GM18499 (cell line): ENCODE results near the gene LRRC18.

Source experiments
- ATAC-seq: cut with Tn5 transposase; IDR thresholded peaks from one replicate; pipeline ENCODE4 v1.9.1; 2021; ENCODE audit warnings: moderate number of reproducible peaks; ENCODE audit not compliant: insufficient read depth, unreplicated experiment

Gene LRRC18

DNA sequence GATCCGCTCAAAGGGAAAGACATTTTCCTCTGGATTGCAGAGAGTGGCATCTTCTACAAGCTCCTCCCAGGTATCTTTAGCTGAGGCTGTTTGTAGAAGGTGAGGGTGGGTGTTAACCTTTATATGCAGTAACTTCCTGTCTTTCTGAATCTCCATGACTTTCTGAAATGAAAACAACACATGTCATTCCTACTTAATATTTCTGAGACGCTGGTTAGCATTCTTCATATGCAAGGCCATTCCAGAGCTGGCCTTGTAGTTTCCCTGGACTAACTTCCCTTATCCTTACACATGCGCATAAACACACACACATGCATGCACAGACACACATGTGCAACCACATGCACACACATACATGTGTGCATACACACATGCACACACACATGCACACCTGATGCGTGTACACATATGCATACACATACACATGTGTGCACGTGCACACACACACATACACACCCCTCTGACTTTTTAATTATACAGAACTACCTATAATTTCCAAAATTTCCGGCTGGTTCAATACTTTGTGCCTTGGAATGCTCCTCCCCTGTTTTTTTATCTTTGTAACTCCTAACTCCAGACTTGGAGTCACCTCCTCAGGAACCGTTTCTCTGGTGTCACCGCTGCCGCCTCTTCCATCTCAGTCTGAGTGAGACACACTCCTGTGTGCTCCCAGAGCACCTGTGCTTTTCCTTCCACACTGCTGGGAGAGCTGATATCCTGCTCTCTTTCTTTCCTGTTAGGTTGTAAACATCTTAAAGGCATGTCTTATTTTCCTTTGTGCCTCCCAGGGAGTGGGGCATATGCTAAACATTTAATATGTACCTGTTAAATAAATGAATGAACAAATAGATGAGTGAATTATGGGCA is 55.2 kb downstream of the LRRC18 start:
- ATAC-seq, result no peak

GRCh38 chr10:48883701-48884100 is 55.9 kb downstream of the LRRC18 start:
- no peak for ATAC-seq

DNA sequence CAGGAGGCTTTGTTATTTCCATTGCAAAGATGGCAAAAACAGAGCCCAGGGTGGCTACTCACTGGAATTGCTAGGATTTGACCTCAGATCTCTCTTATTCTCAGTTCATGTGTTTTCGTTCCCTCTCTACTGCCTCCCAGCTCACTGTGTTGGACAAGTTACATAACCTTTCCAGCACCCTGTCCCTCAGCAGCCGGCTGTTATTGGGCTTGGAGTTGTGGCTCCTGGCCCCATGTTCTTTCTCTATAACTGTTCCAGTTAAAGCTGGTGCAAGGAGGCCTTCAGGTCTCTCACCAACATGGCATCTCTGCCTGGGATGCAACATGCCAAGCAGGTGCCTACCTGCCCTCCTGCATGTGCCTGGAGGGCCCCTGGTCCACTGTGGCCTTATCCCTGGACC is 56.8 kb downstream of the LRRC18 start:
- no peak for ATAC-seq

GRCh38 chr10:48881937-48882336 is 57.7 kb downstream of the LRRC18 start:
- no peak for ATAC-seq

GRCh38 chr10:48880016-48880705 is 59.5 kb downstream of the LRRC18 start:
- ATAC-seq, result no peak

DNA sequence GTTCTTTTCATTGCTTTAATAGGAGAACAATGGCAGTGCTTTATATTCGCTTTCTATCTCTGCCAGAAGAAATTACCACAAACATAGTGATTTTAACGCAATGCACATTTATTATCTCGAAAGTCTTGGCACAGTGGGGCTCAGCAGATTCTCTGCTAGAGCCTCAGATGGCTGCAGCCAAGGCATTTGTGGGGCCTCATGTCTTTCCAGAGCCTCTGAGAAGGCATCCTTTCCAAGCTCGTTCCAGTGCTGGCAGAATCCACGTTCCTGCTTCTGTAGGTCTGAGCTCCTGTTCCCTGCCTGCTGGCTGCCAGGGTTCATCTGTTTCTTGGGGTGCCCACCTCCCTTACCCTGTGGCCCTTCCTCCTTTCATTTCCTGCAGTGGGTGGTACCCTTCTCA is 60.2 kb downstream of the LRRC18 start:
- no peak for ATAC-seq

DNA sequence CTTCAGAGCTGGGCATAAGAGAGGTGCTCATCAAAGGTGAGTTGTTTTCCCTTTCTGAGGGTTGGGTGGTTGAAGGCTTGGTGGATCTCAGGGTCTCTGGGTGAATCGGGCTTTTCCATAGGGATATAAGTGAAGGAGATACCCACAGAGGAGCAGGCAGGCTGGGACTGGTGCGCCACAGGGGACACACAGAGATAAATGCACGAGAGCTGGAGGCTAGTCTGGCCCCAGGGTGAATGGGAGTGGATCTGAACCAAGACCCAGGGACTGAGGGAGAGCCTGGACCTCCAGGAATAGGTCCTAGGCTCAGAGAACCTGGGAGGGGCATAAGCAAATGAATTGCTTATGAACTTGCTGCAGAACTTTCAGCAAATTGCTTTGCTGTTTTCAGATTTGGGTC is 61.5 kb downstream of the LRRC18 start:
- ATAC-seq, result no peak

DNA sequence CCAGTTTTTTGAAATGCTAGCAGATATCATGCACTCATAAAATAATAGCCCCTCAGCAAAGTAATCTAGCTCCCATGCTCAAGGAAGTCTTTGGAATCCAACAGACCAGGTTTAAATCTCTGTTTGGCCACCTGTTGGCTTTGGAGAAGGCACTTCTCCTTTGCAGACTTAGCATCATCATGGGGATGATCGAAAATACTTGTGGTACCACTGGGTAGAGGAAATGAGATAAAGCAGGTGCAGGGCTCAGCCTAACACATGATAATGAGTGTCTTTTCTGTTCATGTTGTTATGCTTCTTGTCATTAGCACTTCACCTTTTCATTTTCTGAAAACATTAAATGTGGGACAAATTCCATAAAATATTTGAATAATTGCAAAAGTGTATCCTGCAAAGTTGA is 67.4 kb downstream of the LRRC18 start:
- ATAC-seq, result no peak
